BLaER1 treated with 17β-estradiol and CSF1 and Interleukin-3, amounts not matched to agents 10 nM and 100 nM (cell line): ENCODE results near the gene SLFN5.
"Not testable (repeated sequence)": the region's sequence is repeated elsewhere in the genome, so short reads cannot be mapped to it uniquely, and the experiment has no call there.

Experiments used
- H3K27ac ChIP-seq, 11 experiments: shearing (Covaris generic); formaldehyde crosslinking; 2 replicates each; pipeline ENCODE4 v1.8.1; 2022
- H3K27me3 ChIP-seq, 11 experiments: shearing (Covaris generic); formaldehyde crosslinking; 2 replicates each; pipeline ENCODE4 v1.8.1; 2022
- H3K36me3 ChIP-seq, 11 experiments: shearing (Covaris generic); formaldehyde crosslinking; 2 replicates each; pipeline ENCODE4 v1.8.1; 2022
- H3K4me1 ChIP-seq, 10 experiments: shearing (Covaris generic); formaldehyde crosslinking; 2 replicates each; pipeline ENCODE4 v1.8.1; 2022
- H3K4me2 ChIP-seq, 11 experiments: shearing (Covaris generic); formaldehyde crosslinking; 2 replicates each; pipeline ENCODE4 v1.8.1; 2022
- H3K4me3 ChIP-seq, 10 experiments: shearing (Covaris generic); formaldehyde crosslinking; 2 replicates each; pipeline ENCODE4 v1.8.1; 2022
- H3K9ac ChIP-seq, 11 experiments: shearing (Covaris generic); formaldehyde crosslinking; 2 replicates each; pipeline ENCODE4 v1.8.1; 2022
- H3K9me3 ChIP-seq, 11 experiments: shearing (Covaris generic); formaldehyde crosslinking; replicated peaks in 1 of 11; 2 replicates each; pipeline ENCODE4 v1.8.1; 2022
- H4K20me1 ChIP-seq, 11 experiments: shearing (Covaris generic); formaldehyde crosslinking; 2 replicates each; pipeline ENCODE4 v1.8.1; 2022
- Cebpa-rat ChIP-seq, 11 experiments: shearing (Covaris generic); IDR thresholded peaks; 2 replicates each; pipeline ENCODE4 v1.8.1; 2022

Gene SLFN5

DNA sequence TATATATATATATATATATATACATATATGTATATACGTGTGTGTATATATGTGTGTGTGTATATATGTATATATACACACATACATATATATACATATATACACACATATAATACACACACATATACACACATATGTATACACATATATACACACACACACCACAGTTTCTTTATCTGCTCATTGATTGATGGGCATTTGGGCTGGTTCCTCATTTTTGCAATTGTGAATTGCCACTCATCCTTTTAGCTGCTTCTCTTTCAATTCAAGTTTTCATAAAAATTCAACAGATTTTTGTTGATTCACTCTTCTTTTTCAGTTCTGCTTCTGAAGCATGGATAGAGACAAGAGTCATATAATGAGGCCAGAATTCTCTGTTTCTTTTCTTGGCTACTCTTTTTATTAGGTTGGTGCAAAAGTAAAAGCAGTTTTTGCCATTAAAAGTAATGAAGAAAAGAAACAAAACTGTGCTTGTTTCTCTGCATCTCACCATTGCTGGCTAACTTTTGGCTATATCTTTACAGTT, 44.5 kb downstream of the SLFN5 start:
- H3K27me3 ChIP-seq = no peaks in the 10 kb centered on the region
- peak overlapping the region in 2 of 11 experiments; percentile 2 to 3; a peak in 2 of 22 replicates for H3K4me2 ChIP-seq
- H3K36me3 ChIP-seq = no peaks in the 10 kb centered on the region
- peaks cover 4 to 20% (median 10%) of the 10 kb centered on the region in 11 experiments; a peak in 14 of 22 replicates for H3K9me3 ChIP-seq
- H3K4me1 ChIP-seq = peaks cover 0 to 16% (median 0%) of the 10 kb centered on the region in 10 experiments; a peak in 5 of 20 replicates
- H4K20me1 ChIP-seq = no peaks in the 10 kb centered on the region
- no peak overlapping the region for H3K27ac ChIP-seq
- H3K4me3 ChIP-seq = no peak overlapping the region
- no peak for TF ChIP-seq Cebpa-rat (IDR thresholded peaks at IDR 0.05)
- H3K9ac ChIP-seq = no peak overlapping the region

DNA sequence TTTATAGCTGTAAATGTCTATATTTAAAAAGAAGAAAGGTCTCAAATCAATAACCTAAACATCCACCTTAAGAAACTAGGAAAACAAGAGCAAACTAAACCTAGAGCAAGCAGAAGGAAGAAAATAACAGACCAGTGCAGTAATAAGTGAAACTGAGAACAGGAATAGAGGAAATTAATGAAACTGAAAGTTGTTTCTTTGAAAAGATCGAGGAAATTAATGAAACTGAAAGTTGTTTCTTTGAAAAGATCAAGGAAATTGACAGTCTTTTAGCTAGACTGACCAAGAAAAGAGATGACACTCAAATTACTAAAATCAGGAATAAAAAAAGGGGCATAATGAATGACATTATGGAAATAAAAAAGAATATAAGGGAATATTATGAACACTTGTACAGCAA, 46.4 kb downstream of the SLFN5 start:
- no peak overlapping the region for H3K4me3 ChIP-seq
- peak overlapping the region in 5 of 11 experiments; percentile 7 to 26 (median 10); a peak in 4 of 22 replicates for H3K4me2 ChIP-seq

DNA sequence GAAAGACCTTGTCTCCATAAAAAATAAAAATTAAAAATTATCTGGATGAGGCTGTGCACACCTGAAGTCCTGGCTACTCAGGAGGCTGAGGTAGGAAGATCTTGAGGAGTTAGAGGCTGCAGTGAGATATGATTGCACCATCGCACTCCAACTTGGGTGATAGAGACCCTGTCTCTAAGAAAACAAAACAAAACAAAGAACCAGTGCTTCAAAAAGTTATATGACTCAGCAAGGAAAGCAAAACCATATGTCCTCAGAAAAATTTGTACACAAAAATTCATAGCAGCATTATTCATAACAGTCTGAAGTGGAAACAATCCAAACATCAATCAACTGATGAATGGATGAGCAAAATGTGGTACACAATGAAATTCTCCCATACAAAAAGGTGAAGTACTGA, 48.9 kb downstream of the SLFN5 start:
- Histone ChIP-seq H3K27ac (no peak overlapping the region), H3K4me2 (no peak overlapping the region), H3K4me3 (no peak overlapping the region), H4K20me1 (no peaks in the 10 kb centered on the region), H3K4me1 (peaks cover 0 to 16% (median 0%) of the 10 kb centered on the region in 10 experiments; a peak in 5 of 20 replicates), H3K27me3 (no peaks in the 10 kb centered on the region), H3K36me3 (no peaks in the 10 kb centered on the region), H3K9ac (no peak overlapping the region), H3K9me3 (peaks cover 13 to 26% (median 24%) of the 10 kb centered on the region in 11 experiments)
- no peak for TF ChIP-seq Cebpa-rat (IDR thresholded peaks at IDR 0.05)

More for the DNA sequence above, 46.4 kb downstream of the SLFN5 start:
- H3K9me3 ChIP-seq = peaks cover 4 to 20% (median 10%) of the 10 kb centered on the region in 11 experiments; a peak in 14 of 22 replicates
- no peaks in the 10 kb centered on the region for H4K20me1 ChIP-seq
- no peak overlapping the region for H3K9ac ChIP-seq
- H3K36me3 ChIP-seq = no peaks in the 10 kb centered on the region
- H3K4me1 ChIP-seq = peaks cover 0 to 16% (median 0%) of the 10 kb centered on the region in 10 experiments; a peak in 5 of 20 replicates
- no peak overlapping the region for H3K27ac ChIP-seq
- H3K27me3 ChIP-seq = no peaks in the 10 kb centered on the region
- no peak for TF ChIP-seq Cebpa-rat (IDR thresholded peaks at IDR 0.05)

DNA sequence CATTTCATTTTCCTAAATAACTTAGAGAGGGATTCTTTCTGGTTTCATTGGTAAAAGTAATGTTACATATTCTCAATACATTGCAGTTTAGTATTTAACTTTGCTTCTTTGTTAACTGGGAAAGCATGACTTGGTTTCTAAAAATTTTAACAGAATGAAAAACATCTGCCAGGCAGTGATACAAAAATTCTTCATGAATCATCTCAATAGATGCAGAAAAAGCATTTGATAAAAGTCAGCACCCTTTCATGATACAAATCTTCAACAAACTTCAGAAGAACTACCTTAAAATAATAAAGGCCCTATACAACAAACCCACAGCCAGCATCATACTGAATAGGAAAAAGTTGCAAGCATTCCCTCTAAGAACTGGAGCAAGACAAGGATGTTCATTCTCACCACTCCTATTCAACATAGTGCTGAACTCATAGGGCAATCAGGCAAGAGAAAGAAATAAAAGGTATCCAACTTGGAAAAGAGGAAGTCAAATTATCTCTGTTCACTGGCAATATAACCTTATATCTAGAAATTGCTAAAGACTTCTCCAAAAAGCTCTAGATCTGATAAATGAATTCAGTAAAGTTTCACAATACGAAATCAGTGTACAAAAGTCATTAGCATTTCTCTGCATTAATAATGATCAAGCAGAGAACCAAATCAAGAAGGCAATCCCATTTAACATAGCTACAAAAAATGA, 50.4 kb downstream of the SLFN5 start:
- Histone ChIP-seq H4K20me1 (no peaks in the 10 kb centered on the region), H3K4me1 (peaks cover 0 to 10% (median 0%) of the 10 kb centered on the region in 10 experiments; a peak in 4 of 20 replicates), H3K27me3 (no peaks in the 10 kb centered on the region), H3K9ac (no peak overlapping the region), H3K9me3 (peaks cover 27 to 38% (median 36%) of the 10 kb centered on the region in 11 experiments), H3K36me3 (no peaks in the 10 kb centered on the region), H3K4me3 (no peak overlapping the region), H3K4me2 (no peak overlapping the region), H3K27ac (no peak overlapping the region)
- TF ChIP-seq Cebpa-rat (IDR thresholded peaks at IDR 0.05) = no peak

DNA sequence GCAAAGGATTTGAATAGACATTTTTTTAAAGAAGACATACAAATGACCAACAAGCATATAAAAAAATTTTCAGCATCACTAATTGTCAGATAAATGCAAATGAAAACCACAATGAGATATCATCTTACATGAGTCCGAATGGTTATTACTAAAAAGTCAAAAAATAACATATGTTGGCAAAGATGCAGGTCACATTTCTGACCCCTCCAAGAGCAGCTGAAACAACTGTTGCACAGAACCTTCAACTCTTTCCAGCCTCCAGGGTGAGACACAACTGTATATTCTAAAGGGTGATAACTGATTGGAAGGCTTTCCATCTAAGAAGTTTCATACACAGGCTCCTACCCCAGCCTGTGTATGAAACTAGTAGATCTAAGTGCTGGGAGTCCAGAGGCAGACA, 51.9 kb downstream of the SLFN5 start:
- Histone ChIP-seq H3K4me2 (no peak overlapping the region), H3K36me3 (no peaks in the 10 kb centered on the region), H3K9me3 (peaks cover 40 to 44% (median 43%) of the 10 kb centered on the region in 11 experiments), H4K20me1 (no peaks in the 10 kb centered on the region), H3K4me1 (no peaks in the 10 kb centered on the region), H3K27ac (no peak overlapping the region), H3K4me3 (no peak overlapping the region), H3K27me3 (no peaks in the 10 kb centered on the region), H3K9ac (no peak overlapping the region)
- TF ChIP-seq Cebpa-rat (IDR thresholded peaks at IDR 0.05) = no peak

DNA sequence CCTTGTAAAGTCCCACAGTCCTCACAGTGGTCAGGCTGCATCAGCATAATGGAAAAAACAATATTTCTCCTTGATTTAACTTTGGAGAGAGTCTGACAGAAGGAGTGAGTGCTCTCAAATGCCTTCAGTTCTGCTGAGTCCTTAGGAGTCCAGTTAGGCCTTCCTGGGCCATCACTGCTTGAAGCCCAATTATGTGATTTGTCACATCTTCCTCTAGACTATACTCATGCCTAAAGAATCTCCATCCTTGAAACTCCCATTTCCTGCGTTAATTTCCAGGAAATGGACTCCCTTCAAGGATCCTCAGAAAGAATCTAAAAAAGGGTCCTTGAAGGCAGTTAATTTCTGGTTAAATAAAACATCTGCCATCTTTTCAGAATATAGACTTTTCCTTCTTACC, 52.8 kb downstream of the SLFN5 start:
- no peak for TF ChIP-seq Cebpa-rat (IDR thresholded peaks at IDR 0.05)
- Histone ChIP-seq H3K27ac (no peak overlapping the region), H3K4me3 (no peak overlapping the region), H3K4me1 (no peaks in the 10 kb centered on the region), H3K4me2 (no peak overlapping the region), H3K27me3 (no peaks in the 10 kb centered on the region), H4K20me1 (no peaks in the 10 kb centered on the region), H3K9me3 (peaks cover 49 to 54% (median 52%) of the 10 kb centered on the region in 11 experiments), H3K36me3 (no peaks in the 10 kb centered on the region), H3K9ac (no peak overlapping the region)

DNA sequence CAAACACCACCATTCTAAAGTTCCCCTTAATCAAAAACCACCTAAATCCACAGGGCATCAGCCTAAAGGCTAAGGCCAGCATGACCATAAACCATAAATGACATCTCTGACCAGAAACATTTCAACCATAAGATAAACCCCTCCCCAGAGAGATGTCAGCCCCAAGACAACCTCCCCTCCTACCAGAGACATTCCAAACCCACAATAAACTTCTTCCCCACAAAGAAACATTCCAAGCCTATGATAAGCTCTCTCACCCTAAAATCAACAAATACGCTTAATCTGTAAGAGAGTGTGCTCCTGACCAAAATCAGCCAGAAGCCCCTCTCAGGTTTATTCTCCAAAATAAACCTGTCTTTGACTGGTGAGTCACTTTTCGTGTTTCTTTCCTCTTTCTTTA, 54.8 kb downstream of the SLFN5 start:
- no peaks in the 10 kb centered on the region for H3K27me3 ChIP-seq
- H3K36me3 ChIP-seq = 0 out of 22 replicates have a peak, but pooled peaks cover 0 to 4% (median 0%) of the 10 kb centered on the region in 11 experiments
- H3K4me3 ChIP-seq = no peak overlapping the region
- no peaks in the 10 kb centered on the region for H4K20me1 ChIP-seq
- no peak for TF ChIP-seq Cebpa-rat (IDR thresholded peaks at IDR 0.05)
- no peaks in the 10 kb centered on the region for H3K4me1 ChIP-seq
- H3K4me2 ChIP-seq = no peak overlapping the region
- no peak overlapping the region for H3K9ac ChIP-seq
- H3K9me3 ChIP-seq = peaks cover 69 to 74% (median 72%) of the 10 kb centered on the region in 11 experiments
- no peak overlapping the region for H3K27ac ChIP-seq

DNA sequence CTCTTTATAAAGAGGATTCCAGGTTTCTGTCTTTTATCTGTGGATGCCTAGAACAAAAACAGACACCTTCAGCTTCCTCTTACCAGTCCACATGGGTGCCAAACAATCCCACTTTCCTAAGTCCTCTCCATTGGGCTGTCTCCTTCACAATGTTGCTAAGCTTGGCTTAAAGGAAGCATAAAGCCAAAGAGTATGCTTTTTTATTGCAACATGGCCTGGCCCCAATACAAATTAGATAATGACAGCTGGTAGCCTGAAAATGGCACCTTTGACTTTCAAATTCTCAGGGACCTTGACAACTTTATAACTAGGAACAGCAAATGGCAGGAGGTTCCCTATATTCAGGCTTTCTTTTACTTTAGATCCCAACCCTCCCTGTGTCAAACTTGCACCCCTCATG, 55.8 kb downstream of the SLFN5 start:
- no peak overlapping the region for H3K27ac ChIP-seq
- H3K4me1 ChIP-seq = no peaks in the 10 kb centered on the region
- H3K9me3 ChIP-seq = peaks cover 79 to 83% (median 82%) of the 10 kb centered on the region in 11 experiments
- no peak overlapping the region for H3K4me3 ChIP-seq
- H3K4me2 ChIP-seq = no peak overlapping the region
- no peak for TF ChIP-seq Cebpa-rat (IDR thresholded peaks at IDR 0.05)
- H3K9ac ChIP-seq = no peak overlapping the region
- H3K27me3 ChIP-seq = no peaks in the 10 kb centered on the region
- H3K36me3 ChIP-seq = 0 out of 22 replicates have a peak, but pooled peaks cover 0 to 4% (median 0%) of the 10 kb centered on the region in 11 experiments
- H4K20me1 ChIP-seq = no peaks in the 10 kb centered on the region

DNA sequence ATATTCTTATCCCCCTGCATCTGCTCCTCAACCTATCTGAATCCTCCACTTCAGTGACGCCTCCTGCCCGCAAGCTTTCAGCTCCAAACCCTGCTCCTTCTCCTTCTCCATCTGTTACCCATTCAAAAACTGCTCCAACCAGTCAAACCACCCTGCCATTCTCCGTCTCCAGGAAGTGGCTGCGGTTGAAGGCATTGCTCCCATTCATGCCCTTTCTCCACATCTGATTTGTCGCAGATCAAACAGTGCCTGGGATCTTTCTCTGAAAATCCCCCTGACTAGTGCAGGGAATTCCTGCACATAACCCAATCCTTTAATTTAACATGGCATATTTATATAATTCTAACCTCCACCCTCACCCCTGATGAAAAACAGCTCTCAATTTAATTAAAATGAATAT, 56.3 kb downstream of the SLFN5 start:
- Histone ChIP-seq H3K27me3 (no peaks in the 10 kb centered on the region), H4K20me1 (no peaks in the 10 kb centered on the region), H3K9ac (no peak overlapping the region), H3K4me2 (no peak overlapping the region), H3K27ac (no peak overlapping the region), H3K9me3 (peaks cover 84 to 88% (median 87%) of the 10 kb centered on the region in 11 experiments), H3K36me3 (0 out of 22 replicates have a peak, but pooled peaks cover 0 to 4% (median 0%) of the 10 kb centered on the region in 11 experiments), H3K4me1 (no peaks in the 10 kb centered on the region), H3K4me3 (no peak overlapping the region)
- TF ChIP-seq Cebpa-rat (IDR thresholded peaks at IDR 0.05) = no peak

DNA sequence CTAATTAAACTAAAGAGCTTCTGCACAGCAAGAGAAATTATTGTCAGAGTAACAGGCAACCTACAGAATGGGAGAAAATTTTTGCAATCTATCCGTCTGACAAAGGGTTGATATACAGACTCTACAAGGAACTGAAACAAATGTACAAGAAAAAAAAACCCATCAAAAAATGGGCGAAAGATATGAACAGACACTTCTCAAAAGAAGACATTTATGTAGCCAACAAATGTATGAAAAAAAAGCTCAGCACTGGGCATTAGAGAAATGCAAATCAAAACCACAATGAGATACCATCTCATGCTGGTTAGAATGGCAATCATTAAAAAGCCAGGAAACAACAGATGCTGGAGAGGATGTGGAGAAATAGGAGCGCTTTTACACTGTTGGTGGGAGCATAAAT, 66.5 kb downstream of the SLFN5 start:
- not testable (repeated sequence) for H3K4me3 ChIP-seq, H3K36me3 ChIP-seq, H3K4me2 ChIP-seq, H4K20me1 ChIP-seq, H3K9ac ChIP-seq, H3K27ac ChIP-seq, H3K27me3 ChIP-seq
- peaks cover 13 to 25% (median 19%) of the 10 kb centered on the region in 11 experiments for H3K9me3 ChIP-seq
- H3K4me1 ChIP-seq = peaks cover 16 to 18% (median 16%) of the 10 kb centered on the region in 10 experiments
